HG02885 (cell line): ENCODE results near the gene TUBA3E.
"Not testable (repeated sequence)": the region's sequence is repeated elsewhere in the genome, so short reads cannot be mapped to it uniquely, and the experiment has no call there.

ENCODE experiments used
- ATAC-seq: cut with Tn5 transposase; IDR thresholded peaks from one replicate; pipeline ENCODE4 v1.9.1; 2021; ENCODE audit warnings: mild to moderate bottlenecking; ENCODE audit not compliant: unreplicated experiment, poor library complexity

TUBA3E gene

DNA sequence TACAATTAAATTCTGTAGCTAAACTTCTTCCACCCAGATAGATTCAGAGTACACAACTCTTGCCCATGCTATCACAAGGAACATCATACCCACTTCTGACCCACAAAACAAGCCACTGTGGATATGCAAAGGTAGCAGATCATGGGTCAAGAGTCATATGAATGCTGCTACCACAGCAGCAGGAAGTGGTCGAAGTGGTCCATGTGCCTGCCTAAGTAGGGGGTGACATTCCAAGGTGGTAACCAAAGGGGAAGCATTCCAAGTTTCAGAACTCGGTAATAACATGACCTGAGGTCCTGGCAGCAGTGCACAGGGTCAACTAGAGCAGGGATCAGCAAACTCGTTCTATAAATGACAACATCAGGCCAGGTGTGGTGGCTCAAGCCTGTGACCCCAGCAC is 5.8 kb downstream of the TUBA3E start:
- not testable (repeated sequence) for ATAC-seq

DNA sequence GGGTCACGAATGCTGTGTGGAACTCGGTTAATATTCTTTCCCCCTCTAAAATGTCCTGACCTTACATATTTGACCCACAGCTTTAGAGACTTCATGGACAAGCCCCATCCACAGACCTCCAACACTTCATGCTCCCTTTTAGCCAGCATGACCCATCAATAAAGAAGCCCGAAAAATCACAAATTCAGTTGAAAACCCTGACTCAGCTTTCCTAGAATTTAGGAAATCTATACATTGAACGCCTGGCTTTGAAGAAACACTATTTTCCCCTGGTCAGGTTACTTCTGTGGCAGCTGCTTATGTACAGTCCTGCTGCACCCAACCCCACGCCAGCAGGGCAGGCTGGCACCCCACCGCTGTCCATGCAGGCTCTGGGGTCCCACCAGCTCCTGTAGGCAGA is 6.9 kb downstream of the TUBA3E start:
- not testable (repeated sequence) for ATAC-seq

DNA sequence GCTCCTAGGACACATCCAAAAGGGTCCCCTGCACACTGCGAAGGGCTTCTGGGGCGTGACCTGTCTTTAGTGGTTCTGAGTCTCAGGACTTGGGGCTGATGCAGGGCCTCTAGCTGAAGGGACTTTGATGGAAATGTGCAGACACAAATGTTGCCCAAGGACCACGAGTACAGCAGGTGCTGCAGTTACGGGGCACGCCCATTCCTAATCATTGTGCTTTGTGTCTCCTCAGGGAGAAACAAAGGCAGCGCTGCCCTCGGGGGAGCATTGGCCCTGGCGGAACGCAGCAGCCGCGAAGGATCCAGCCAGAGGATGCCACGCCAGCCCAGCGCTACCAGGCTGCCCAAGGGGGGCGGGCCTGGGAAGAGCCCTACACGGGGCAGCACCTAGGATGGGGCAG is 8.0 kb downstream of the TUBA3E start:
- no peak for ATAC-seq

DNA sequence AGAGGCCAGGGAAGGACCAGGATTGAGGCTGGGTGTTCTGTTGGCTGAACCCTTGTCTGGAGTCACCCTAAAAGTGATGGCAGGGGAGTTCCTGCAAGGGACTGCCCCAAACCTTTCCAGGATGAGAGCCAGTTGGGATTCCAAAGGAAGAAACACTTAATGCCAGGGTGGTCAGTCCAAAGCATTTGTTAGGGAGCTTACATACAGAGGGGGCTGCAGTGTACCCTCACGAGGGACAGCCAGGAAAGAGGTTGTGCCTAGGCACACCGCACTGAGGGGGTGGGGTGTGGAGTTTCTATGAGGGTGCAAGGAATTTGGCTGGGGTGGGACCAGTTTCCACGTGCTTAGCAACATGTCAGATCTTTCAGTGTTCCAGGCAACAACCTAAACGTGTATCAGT is 9.3 kb downstream of the TUBA3E start:
- not testable (repeated sequence) for ATAC-seq

DNA sequence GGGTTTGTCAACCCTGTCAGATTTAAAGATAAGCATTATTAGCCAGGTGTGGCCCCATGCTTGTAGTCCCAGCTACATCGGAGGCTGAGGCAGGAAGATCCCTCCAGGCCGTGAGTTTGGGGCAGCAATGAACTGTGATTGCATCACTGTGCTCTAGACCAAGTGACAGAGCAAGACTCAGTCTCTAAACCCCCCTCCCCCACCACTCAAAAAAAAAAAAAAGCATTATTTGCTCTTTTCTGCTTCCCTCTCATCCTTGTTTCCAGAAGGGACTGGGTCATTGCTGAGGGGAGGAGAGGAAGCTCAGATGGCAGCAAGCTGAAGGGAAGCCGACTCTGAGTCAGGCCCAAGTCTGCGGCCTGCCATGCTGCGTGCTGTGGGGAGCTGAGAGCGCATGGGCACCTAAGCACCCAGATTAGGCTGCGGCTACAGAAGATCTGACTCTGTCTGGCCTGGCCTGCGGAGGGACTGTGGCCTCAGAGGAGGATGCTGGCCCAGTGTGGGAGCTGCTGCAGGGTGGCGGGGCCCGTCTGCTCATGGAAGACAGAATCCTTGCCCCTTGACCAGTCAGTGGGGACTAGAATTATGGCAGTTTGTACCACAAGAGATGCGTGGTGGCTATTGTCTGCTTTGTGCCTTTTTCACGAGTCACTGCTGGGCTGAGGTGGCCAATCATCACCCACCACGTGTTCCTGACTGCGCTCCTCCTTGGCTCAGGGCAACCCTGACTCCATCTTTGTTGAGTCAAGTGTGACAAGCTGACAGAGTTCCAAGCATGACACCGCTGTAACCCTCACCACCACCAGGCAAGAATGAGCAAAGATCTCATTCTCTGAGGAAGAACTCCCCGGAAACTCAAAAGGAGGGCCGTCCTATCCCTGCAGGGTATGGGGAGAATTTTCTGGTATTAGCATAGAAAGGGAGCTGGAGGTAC is 10.1 kb downstream of the TUBA3E start:
- ATAC-seq, result not testable (repeated sequence)

DNA sequence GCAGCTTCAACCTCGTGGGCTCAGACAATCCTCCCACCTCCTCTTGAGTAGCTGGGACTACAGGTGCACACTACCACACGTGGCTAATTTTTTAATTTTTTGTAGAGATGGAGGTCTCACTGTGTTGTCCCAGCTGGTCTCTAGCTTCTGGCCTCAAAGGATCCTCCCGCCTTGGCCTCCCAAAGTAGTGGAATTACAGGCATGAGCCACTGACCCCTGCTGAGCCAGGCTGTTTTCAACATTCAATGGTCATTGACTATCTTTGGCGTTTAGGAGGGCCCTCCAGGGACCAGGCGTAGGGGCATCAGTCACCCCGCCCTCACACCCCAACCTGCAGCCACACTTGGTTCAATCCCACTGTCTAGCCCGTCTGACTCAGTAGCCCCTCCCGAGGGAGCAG is 11.0 kb downstream of the TUBA3E start:
- no peak for ATAC-seq

DNA sequence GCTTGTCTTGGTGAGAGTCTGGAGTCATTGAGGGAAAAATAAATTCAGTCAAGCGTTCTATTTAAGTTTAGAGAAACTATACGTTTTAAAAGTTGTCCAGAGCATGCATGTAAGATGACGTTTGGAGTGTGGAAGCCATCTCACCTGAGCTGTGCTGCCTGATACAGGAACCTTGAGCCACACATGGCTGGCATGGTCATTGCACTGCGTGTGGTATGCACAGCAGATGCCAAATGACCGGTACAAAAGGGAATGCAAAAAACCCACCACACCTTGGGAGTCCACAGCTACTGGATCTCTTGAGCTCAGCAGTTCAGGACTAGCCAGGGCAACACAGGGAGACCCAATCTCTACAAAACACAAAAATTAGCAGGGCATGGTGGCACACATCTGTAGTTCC is 11.8 kb downstream of the TUBA3E start:
- no peak for ATAC-seq

DNA sequence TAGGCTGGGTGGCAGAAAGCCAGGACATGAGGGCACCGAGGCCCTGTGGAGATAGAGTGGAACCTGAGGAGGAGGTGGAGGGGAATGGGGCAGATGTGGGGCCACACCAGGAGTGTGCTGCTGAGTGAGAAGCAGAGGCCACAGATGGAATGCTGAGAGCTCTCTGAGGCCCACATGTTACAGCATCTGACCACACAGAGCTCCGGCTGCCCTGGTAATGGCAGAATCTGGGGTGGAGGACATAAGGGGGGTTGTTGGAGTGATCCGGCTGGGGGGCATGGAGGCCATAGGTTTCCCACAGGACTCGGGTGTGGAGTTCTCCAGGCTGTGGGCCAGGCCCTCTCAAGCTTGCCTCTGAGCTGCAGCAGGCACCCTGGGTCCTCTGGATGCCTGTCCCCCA is 12.3 kb downstream of the TUBA3E start:
- ATAC-seq, result no peak

DNA sequence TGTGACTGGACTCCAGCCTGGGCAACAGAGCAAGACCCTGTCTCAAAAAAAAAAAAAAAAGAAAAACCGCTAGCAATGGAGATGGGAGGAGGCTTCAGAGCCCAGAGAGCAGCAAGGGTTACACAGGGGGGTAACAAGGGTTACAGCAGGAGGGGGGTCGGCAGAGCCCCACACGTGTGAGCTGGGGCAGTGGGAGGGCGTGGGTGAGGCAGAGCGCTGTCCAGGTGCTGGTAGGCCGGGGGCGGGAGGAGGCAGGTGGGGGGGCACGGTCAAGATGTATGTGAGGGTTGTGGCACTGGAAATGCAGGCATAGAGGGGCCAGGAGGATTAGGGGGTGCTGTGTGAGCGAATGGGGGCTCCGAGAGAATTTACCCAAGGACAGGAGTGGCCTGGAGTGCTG is 12.8 kb downstream of the TUBA3E start:
- ATAC-seq, result no peak

DNA sequence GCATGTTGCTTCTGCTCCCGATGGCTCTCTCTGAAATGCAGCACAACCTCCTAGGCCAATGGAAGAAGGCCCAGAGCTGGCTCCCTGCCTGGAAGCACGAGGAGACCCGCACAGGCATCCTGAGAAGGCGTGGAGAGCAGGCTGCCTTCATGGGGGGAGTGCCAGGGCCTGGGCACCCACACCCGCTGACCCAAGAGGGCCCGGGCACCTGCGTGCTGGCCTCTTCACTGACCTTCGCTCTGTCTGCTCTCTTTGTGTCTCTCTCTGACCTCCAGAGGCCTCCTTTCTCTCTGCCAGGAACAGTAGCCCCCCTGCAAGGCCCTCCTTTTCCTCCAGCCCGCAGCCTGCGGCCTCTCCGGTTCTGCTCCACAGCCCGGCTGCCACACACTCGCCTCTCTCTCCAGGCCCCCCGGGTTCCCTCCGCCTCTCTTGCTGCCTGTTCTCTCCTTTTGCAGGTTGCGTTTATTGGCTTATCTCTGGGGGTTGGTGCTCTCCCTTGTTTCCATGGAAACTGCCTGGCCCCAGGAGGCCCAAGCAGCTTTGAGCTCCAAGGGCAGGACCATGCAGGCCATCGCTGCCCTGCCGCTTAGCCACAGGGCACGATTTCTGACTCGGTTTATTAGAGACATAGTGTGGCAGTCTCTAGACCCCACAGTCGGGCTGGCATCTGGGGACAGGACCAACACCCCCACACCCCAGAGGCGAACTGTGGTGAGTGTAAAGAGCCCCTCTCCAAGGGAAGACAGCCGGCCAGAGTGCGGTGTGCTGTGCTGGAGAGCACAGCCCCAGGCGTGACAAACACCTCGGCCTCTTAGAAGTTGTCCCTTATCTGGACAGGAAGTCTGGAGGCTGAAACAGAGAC is 14.5 kb downstream of the TUBA3E start:
- no peak for ATAC-seq

DNA sequence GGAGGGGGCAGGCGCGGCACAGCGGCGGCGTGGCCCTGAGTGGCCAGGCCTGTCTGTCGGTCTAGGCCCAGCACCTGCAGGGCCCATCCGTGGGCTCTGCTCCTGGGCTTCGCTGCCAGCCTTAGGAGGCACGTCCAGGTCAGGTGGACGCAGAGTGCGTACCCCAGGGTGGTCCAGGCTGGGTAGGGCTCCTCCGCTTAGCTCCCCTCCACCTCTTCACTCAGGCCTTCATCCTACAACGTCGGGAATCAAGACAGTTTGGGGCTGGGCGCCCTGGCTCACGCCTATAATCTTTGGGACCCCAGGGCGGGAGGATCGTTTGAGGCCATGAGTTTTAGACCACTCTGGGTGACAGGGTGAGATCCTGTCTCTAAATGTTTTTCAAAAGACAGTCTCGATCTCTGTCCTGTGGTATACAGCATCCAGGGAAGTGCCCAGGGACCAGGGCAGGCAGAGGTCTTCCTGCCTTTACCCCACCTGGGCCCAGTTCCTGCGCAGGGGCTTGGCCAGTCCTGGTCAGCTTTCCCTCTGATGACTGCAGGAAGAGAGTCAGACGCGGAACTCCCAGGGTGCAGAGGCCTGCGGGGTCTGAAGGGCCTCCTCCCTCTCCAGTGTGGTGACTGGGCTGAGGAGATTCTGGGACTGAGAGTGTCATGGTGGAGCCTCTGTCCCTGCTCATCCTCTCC is 15.3 kb downstream of the TUBA3E start:
- peak; percentile 20 for ATAC-seq

DNA sequence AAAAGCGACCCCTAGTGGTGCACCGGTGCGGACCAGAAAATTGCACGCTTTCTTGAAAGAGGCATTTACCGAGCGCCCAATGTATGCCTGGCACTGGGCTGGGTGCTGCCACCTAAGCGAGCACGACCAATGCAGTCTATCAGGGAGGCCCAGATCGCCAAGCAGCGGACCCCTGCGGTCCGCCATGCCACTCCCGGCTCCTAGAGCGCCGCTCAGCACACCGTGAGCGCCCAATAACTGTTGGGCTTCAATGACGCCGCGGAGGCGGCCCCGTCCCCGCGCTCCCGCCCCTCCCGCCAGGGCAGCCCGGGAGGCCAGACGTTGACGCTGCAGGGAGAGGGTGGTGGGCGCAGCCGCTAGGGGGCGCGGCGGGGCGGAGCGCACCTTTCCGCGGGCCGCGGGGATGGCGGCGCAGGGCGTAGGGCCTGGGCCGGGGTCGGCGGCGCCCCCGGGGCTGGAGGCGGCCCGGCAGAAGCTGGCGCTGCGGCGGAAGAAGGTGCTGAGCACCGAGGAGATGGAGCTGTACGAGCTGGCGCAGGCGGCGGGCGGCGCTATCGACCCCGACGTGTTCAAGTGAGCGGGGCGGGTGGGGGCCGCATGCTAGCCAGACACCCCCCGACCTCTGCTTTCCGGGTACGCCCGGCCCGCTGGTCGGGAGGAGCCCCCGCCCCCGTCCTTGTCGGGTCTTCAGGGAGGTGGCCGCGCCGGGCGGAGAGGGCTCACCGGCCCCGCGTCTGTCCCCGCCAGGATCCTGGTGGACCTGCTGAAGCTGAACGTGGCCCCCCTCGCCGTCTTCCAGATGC is 16.2 kb downstream of the TUBA3E start, which contains the start of gene MZT2B:
Gene MZT2B (plus strand): TSS at position 383 of the 803 bp plus-strand sequence. CDS start 21 bp downstream, at position 404.
- ATAC-seq, result peak; percentile 80

DNA sequence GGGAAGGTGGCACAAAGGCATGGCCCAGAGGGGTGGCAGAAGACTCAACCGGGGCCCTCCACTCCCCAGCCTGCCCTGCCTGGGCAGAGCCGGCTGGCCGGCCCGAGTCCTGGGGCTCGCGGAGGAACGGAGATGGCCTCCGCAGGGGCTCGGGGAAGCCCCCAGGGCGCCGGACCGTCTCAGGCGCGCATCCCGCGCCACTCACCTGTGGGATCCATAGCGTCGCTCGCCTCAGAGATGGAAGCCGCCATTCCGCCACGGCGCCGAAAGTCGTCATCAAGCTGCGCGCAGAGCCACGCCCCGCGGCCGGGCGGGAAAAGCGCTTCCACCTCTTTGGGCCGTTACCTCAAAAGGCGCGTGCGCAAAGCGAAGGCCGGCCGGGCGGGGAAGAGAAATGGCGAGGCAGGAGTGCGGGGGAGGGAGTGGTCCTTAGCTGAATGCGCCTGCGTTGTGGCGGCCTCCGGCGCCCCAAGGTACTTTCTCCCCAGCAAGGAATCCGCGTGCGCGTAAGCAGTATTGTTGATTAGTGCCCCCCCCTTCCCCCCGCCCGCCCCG is 16.8 kb downstream of the TUBA3E start, which contains the start of gene SMPD4:
Gene SMPD4 (minus strand): TSS at position 278 of the 555 bp plus-strand sequence. CDS start 5,010 bp downstream, outside the sequence.
- peak; percentile 63 for ATAC-seq

DNA sequence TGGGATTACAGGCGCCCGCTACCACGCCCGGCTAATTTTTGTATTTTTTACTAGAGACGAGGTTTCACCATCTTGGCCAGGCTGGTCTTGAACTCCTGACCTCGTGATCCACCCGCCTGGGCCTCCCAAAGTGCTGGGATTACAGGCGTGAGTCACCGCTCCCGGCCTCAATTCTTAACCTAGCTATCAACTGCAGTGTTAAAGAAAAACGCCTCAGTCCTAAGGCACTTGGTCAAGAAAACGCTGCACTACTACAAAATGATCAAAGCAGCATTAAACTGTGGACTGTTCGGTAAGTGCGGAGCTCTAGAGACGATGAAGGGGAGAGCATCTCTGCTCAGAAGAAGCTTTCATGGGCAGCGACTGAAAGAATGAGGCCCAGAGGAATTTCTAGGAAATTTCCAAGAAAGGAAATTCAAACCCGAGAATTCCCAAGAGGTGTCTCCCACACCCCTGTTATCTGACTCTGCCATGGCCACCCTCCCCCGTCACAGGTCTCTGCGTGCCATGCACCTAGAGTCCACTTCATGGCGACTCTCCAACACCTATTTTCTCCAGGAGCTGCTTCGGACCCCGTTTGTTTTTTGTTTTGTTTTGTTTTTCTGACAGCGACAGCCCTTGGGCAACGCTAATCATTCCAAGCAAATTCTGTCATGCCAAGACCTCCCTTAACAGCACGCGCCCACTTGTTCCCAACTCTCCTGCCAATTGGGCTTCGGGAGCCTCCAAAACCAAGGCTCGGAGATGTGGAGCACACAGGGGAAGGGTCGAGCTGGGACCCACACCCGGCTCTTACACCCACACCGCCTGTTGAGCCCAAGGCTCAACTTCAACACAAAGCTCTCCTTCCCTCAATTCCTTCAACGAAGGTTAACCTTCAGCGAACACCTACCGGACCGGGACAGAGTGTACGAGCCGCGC is 17.6 kb downstream of the TUBA3E start:
- not testable (repeated sequence) for ATAC-seq

DNA sequence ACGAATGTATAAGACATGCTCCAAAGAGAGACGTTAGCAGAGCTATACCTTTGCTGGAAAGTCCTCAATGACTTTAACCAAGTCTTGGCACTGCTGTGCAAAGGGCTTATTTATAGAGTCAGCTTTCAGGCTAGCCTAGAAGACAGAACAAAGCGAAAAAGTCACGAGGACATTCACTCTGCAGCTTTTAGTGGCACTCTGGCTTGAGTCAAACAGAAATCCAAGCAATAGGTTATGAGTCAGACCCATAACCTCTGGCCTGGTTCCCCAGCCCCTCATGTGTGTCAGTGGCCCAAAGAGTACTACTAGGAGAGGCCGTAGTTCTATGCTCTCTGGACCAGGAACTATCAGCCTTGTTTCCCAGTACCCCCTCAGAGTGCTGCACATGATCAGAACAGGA is 23.4 kb downstream of the TUBA3E start:
- peak; percentile 89 for ATAC-seq

DNA sequence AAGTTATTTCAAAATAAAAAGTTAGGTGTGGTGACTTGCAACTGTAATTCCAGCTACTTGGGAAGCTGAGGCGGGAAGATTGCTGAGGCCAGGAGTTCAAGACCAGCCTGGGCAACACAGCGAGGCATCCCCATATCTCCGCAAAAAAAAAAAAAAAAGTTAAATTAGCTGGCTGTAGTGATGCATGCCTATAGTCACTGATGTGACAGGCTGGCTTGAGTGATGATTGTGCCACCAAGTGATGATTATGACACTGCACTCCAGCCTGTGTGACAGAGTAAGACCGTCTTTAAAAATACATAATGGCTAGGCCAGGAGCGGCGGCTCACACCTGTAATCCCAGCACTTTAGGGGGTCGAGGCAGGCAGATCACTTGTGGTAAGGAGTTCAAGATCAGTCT is 28.3 kb downstream of the TUBA3E start:
- ATAC-seq, result no peak

DNA sequence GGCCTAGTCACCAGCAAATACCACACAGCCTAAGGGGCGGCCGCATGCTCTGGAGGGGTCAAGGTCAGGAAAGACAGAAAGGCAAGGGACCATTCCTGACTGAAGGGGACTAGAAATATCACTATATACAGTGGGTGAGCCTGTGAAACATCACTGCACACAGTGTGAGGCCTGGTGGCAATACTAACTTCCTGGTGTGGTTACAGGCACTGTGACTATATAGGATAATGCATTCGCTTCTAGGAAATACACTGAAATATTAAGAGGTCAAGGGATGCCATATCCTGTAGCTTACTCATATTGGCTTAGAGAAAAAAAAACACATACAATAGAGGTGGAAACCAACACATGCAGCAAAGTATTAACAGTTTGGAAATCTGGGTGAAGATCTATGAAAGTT is 29.1 kb downstream of the TUBA3E start:
- ATAC-seq, result not testable (repeated sequence)

DNA sequence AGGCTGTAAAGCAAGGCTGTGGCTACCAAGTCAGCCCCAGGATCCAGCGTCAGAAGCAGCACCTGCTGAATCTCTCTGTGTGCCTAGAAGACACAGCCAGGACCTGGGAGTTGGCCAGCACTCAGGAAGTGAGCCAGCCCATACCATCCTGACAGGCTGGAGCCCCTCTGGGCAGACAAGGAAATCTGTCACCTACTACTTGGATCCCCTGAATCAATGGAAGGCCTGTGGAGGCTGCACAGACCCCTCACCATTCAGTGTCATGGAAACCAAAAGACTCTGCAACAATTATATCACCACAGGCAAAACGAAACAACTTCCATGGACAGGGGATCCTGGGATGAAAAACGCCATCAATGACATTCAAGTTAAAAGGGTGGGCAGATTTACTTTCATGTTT is 31.6 kb downstream of the TUBA3E start:
- not testable (repeated sequence) for ATAC-seq
